ENCODE data around the gene PEPD.

PEPD gene

DNA sequence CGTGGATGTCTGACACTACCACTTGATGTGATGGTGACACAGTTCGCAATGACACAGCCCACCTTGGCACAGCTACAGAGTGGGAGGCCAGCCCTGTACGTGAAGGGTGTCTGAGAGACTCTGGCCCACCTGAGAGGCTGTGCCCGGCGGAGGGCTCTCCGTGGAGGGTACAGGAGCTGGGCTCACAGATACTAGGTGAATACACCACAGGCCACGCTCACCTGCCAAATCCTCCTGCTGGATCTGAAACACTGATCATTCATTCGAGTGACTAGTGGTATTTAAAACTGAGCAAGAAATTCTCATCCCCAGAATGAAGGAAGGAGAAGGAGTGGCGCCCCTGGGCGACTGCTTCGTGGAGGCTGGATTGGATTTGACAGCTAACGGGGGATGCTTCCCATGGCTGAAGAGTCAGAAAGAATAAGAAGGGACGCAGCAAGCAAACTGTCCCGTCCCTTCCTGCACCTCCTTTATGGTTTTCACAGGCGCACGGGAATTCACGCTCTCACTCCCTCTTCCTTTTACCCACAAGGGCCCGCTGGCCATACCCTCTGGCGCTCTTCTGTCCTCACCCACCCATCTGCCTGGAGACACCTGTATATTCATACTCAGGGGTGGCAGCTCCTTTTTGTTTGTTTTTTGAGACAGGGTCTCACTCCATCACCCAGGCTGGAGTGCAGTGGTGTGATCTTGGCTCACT lies 123.1 kb downstream of the PEPD start:
- no peak overlapping the region for H3K27ac ChIP-seq
- TF ChIP-seq, protein P1, sequence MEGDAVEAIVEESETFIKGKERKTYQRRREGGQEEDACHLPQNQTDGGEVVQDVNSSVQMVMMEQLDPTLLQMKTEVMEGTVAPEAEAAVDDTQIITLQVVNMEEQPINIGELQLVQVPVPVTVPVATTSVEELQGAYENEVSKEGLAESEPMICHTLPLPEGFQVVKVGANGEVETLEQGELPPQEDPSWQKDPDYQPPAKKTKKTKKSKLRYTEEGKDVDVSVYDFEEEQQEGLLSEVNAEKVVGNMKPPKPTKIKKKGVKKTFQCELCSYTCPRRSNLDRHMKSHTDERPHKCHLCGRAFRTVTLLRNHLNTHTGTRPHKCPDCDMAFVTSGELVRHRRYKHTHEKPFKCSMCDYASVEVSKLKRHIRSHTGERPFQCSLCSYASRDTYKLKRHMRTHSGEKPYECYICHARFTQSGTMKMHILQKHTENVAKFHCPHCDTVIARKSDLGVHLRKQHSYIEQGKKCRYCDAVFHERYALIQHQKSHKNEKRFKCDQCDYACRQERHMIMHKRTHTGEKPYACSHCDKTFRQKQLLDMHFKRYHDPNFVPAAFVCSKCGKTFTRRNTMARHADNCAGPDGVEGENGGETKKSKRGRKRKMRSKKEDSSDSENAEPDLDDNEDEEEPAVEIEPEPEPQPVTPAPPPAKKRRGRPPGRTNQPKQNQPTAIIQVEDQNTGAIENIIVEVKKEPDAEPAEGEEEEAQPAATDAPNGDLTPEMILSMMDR (conservative IDR thresholded peaks at IDR 0.05) = no peak

DNA sequence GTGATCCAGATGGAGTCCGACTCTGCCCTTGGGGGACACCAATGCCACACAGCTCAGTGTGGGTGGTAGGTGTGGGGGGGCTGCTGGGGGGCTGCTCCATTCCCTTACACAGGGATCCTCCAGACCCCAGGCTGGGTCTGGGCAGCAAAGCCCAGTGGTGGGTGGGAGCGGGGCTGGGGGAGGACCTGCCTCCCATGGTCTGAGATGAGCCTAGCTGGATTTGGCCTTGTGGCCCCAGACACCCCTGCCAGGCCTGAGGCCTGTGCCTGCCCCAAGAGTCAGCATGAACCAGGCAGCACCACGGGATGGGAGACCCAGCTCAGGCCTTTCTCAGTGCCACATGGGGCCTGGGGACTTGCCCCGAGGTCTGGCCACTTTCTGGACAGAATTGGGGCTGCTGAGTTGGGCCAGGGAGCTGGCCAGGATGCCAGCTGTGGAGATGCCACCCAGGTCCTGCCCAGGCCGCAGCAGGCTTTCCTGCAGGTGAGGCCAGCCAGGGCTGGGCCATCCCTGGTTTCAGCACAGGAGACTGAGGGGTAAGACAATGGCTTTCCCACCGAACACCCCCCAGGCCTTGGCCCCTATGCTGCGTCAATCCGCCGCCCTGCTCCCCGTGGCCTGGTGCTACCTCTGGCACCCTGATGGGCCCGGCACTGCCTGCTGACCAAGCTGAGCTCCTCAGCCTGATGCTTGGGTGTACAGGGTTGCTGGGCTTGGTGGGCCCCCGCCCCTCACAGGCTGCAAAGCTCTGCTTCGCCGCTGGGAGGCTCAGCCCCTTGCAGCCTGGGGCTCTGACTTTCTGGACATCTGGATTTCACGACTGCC lies 123.8 kb downstream of the PEPD start:
- TF ChIP-seq, protein P1 (conservative IDR thresholded peaks at IDR 0.05) = no peak; the same call in 1 of the 2 replicates
- no peak overlapping the region for H3K27ac ChIP-seq

DNA sequence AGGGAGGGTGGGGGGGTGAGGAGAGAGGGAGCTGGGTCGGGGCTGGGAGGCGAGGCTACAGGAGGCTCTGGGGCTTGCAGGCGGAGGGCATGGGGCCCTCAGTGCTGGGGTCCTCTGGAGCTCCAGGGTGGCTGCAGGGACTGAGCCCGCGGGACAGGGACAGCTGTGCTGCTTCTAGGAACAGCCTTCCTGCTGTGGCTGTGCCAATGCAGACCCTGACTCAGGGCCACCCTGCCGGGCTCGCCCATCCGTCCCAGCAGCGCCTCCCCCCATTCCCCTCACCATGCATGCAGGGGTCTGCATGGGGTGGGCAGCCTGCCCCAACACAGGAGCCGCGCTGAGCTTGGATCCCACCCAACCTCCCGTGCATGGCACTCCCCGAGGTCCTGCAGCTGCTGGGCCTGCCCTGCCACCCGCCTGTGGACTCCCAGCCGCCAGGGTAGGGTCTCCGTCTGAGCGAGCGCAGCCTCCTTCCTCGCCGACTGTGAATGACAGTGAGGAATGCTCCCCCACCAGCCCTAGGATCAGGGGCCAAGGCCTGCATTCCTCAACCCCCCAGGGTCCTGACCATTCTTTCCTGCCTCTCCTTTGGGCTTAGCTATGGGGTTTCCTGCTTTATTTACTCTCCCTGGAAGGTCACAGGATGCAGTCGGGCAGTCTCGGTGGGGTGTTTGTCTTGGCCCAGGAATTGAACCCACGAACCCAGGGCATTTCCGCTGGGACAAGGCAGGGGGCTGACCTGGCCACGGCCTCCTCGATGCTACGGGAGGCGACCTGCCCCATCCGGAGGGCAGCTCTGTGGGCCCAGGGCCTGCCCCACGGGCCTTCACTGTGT lies 124.7 kb downstream of the PEPD start:
- no peak overlapping the region for H3K27ac ChIP-seq
- TF ChIP-seq, protein P1 (conservative IDR thresholded peaks at IDR 0.05) = no peak

DNA sequence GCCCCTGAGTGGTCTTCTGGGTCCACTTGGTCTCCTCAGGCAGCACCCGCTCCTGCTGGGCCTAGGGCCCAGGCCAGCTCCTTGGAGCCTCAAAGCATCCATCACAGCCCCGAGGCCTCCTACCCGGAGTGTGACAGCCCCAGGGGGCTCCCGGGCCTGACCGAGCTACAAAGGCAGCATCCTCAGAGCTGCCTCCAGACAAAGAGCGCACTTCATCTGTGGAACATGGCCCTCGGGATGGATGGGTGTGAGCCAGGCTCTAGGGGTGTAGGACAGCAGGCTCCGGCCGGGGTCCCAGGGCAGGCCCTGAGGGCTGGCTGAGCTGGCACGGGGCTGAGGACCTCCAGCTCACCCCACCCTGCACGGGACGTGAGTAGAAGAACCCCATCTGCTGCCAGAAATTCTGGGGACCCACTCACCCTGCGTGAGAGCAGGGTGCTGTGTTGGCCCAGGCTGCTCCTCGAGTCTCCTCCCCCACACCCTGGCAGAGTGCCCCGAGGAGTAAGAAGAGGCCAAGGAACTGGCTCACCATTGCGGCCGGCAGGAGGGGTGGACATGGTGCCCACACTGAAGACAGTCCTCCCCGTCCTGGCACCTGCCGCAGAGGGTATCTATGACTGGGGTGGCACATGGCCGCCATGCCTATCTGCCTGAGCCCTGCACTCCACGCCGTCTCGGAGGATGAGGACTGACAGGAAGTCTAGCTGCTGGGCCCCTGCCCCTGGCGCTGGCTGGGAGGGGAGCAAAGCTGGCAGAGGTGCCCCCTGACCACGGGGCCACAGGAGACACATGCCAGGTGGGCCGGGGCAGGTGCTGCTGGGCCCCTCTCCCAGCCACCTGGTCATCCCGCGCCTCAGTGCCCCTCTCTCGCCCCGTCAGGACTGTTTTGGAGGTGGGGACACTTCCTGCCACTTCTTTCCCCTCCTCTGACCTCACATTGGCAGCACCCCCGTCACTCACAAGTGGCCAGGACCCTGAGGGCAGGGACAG lies 125.7 kb downstream of the PEPD start:
- TF ChIP-seq, protein P1 (conservative IDR thresholded peaks at IDR 0.05) = no peak
- no peak overlapping the region for H3K27ac ChIP-seq

DNA sequence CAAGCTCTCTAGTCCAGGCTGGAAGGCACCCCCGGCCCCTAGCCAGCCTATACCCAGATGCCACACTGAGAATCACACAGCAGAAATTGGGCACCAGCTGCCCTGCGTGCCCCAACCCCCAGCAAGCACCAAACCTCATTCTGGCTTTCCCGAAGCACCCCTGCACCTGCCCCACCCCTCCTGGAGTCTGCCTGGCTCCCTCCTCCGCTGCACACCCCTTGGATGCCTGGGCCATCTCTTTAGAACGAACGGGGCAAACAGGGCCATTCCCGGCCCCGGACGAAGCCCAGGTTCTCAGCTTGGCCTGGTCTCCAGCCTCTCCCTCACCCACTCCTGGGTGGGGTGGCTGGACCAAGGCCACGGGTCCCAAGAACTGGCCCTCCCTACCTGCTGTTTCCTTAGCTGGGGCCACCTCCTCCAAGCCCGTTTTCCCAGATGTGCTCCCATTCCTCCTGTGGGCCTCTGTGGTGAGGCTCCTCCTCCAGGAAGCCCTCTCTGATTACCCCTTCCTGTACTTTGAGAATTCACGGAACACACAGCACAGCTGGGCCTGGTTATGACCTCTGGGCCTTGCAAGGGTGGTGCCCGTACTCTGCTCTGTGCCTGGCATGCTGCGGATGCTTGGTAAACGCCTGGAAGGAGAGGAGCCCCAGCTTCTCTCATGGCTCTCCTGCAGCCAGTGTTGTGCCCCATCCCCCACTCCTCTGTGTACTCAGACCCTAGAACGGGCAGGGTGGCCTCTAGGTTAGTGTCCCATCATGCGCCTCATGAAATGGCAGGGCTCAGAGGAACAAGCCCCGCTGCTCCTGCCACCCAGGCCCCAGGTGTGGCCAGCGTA lies 126.6 kb downstream of the PEPD start:
- H3K27ac ChIP-seq = no peak overlapping the region
- TF ChIP-seq, protein P1 (conservative IDR thresholded peaks at IDR 0.05) = no peak

DNA sequence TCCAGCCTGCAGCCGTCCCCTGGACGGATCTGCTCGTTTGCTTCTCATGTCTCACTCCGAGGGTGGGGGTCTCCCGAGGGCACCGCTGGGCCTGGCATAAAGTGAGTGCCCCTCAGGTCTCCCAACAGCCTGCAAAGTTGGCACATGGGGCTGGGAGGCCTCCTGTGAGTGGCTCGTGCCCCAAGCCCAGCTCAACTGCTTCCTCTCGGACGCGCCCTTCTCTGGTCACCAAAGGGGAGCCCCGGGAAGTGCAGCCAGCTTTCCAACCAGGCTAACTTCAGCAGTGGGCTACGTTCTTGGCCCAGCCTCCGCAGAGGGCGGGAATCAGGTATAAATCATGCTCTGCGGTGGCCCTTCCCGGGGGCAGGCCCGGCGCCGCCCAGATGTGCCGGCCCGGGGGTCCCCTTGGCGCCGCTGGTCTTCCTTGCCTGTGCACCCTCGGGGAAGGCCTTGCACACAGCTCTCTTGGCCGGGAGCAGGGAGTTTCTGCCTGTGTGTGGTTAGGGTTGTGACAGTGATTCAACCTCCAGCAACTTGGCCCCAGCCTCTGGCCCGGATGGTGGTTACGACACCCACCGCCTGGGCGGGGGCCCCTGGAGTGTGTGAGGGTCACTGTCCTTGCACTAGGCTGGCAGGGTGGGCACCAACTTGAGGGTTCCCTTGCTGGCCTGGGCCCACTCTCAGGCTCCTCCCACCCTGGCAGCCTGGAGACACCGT lies 127.4 kb downstream of the PEPD start:
- H3K27ac ChIP-seq = no peak overlapping the region
- TF ChIP-seq, protein P1 (conservative IDR thresholded peaks at IDR 0.05) = no peak
